ENCODE measurements around the gene DYDC2.

DNA sequence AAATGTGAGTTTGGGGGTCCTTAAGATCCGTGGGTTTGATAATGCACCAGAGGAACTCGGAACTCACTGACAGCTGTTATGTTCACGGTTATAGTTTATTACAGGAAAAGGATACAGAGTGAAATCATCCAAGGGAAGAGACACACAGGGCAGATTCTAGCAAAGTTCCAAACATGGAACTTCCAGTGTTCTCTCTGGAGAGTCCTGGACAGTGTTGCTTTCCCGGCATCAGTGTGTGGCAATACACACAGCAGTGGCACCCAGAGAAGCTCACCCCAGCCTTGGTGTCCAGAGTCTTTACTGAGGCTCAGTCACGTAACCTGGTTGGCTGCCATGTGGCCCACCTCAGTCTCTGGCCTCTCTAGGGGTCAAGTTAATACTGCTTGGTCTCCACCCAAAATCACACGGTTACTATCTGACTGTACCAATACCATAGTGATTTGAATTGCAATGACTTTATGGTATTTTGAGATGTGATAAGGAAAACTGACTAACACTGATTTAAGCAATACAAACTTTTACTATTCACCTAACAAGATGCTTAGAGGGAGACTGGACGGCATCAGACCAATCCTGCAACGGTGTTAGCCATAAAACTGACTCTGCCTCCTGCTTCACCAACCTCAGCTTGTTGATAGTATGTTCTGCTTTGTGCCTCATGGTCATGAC lies 43.7 kb downstream of the DYDC2 start:
- TF ChIP-seq, protein P1, sequence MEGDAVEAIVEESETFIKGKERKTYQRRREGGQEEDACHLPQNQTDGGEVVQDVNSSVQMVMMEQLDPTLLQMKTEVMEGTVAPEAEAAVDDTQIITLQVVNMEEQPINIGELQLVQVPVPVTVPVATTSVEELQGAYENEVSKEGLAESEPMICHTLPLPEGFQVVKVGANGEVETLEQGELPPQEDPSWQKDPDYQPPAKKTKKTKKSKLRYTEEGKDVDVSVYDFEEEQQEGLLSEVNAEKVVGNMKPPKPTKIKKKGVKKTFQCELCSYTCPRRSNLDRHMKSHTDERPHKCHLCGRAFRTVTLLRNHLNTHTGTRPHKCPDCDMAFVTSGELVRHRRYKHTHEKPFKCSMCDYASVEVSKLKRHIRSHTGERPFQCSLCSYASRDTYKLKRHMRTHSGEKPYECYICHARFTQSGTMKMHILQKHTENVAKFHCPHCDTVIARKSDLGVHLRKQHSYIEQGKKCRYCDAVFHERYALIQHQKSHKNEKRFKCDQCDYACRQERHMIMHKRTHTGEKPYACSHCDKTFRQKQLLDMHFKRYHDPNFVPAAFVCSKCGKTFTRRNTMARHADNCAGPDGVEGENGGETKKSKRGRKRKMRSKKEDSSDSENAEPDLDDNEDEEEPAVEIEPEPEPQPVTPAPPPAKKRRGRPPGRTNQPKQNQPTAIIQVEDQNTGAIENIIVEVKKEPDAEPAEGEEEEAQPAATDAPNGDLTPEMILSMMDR (conservative IDR thresholded peaks at IDR 0.05; ENCODE audit: low read depth in 2 of 2), result no peak
- TF ChIP-seq EZH2 (IDR thresholded peaks at IDR 0.05; ENCODE audit: low read depth, unreplicated experiment) (no peak), POLR2AphosphoS5 (IDR thresholded peaks at IDR 0.05; ENCODE audit: low read depth) (no peak), CREB1 (CRISPR knock-in tag; IDR thresholded peaks at IDR 0.05; ENCODE audit: low read depth) (no peak), ZNF331 (CRISPR knock-in tag; IDR thresholded peaks at IDR 0.05; ENCODE audit: low read depth) (no peak), EZH2phosphoT487 (IDR thresholded peaks at IDR 0.05; ENCODE audit: unreplicated experiment) (no peak), ZNF114 (CRISPR knock-in tag; IDR thresholded peaks at IDR 0.05) (no peak)
- TF ChIP-seq, protein P2, sequence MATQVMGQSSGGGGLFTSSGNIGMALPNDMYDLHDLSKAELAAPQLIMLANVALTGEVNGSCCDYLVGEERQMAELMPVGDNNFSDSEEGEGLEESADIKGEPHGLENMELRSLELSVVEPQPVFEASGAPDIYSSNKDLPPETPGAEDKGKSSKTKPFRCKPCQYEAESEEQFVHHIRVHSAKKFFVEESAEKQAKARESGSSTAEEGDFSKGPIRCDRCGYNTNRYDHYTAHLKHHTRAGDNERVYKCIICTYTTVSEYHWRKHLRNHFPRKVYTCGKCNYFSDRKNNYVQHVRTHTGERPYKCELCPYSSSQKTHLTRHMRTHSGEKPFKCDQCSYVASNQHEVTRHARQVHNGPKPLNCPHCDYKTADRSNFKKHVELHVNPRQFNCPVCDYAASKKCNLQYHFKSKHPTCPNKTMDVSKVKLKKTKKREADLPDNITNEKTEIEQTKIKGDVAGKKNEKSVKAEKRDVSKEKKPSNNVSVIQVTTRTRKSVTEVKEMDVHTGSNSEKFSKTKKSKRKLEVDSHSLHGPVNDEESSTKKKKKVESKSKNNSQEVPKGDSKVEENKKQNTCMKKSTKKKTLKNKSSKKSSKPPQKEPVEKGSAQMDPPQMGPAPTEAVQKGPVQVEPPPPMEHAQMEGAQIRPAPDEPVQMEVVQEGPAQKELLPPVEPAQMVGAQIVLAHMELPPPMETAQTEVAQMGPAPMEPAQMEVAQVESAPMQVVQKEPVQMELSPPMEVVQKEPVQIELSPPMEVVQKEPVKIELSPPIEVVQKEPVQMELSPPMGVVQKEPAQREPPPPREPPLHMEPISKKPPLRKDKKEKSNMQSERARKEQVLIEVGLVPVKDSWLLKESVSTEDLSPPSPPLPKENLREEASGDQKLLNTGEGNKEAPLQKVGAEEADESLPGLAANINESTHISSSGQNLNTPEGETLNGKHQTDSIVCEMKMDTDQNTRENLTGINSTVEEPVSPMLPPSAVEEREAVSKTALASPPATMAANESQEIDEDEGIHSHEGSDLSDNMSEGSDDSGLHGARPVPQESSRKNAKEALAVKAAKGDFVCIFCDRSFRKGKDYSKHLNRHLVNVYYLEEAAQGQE (IDR thresholded peaks at IDR 0.05; ENCODE audit: unreplicated experiment), result no peak
